HFFc6 (cell line): ENCODE data around the gene FARS2. TPM values are rescaled to one million over a fixed set of nuclear protein-coding genes. Genes with fewer than 3 reads are reported as not detected.

ENCODE experiments used
- DNase-seq: peaks from one replicate; pipeline ENCODE4 v3.0.0-alpha.2; 2018
- H3K27ac Mint-ChIP-seq: 2 replicates; pipeline ENCODE4 v1.8.0; 2020; ENCODE audit warnings: mild to moderate bottlenecking, mixed read lengths
- H3K27me3 Mint-ChIP-seq: 2 replicates; pipeline ENCODE4 v1.8.0; 2021; ENCODE audit warnings: mild to moderate bottlenecking, moderate library complexity, mixed read lengths; ENCODE audit not compliant: insufficient read depth
- H3K36me3 Mint-ChIP-seq: 2 replicates; pipeline ENCODE4 v1.8.0; 2021; ENCODE audit warnings: low read depth, mixed read lengths
- H3K4me1 Mint-ChIP-seq: 2 replicates; pipeline ENCODE4 v1.8.0; 2020; ENCODE audit warnings: low read depth, mixed read lengths
- H3K4me3 Mint-ChIP-seq: 2 replicates; pipeline ENCODE4 v1.8.0; 2020; ENCODE audit warnings: mild to moderate bottlenecking, moderate library complexity, mixed read lengths
- H3K9me3 Mint-ChIP-seq: 2 replicates; pipeline ENCODE4 v1.8.0; 2020; ENCODE audit warnings: mild to moderate bottlenecking, mixed read lengths
- CTCF ChIP-seq: fragments of 200-600 bp; sonication (generic); IDR thresholded peaks from 2 replicates; pipeline ENCODE4 v1.5.0; 2021; ENCODE audit warnings: antibody characterized with exemption, mild to moderate bottlenecking
- total RNA-seq, 6 experiments: library from RNA; stranded (reverse); fragmentation: NEBNext Ultra II Directional; extraction: Animal tissue kit (Norgen Biotek cat#: 25700); gene quantifications; 2 replicates in 1 of 6; 3 replicates in 5 of 6; pipeline ENCODE4 v1.2.3, GENCODE V29; 2021

The FARS2 gene
- total RNA-seq, 6 experiments from 2014 or later = 11.5 to 16.4 (median 13.1) TPM

- H3K4me1 Mint-ChIP-seq = peaks cover 31% of the 10 kb centered on the region
- TF ChIP-seq CTCF = peak; percentile 78
- no peak overlapping the region for H3K4me3 Mint-ChIP-seq
- no peaks in the 10 kb centered on the region; the same call in 1 of the 2 replicates for H3K27me3 Mint-ChIP-seq
- peak; percentile 17 for DNase-seq
- no peak overlapping the region for H3K27ac Mint-ChIP-seq
- peaks cover 3% of the 10 kb centered on the region; the same call in 1 of the 2 replicates for H3K36me3 Mint-ChIP-seq
- H3K9me3 Mint-ChIP-seq = no peaks in the 10 kb centered on the region; the same call in 1 of the 2 replicates
Observed at GRCh38 chr6:5401845-5402738, 140.8 kb downstream of the FARS2 start.

GRCh38 chr6:5403076-5403475 is 141.8 kb downstream of the FARS2 start:
- Mint-ChIP-seq H3K27ac (peak overlapping the region; percentile 29; the same call in 1 of the 2 replicates), H3K4me1 (peaks cover 31% of the 10 kb centered on the region), H3K36me3 (peaks cover 3% of the 10 kb centered on the region; the same call in 1 of the 2 replicates), H3K4me3 (no peak overlapping the region), H3K27me3 (no peaks in the 10 kb centered on the region; the same call in 1 of the 2 replicates), H3K9me3 (no peaks in the 10 kb centered on the region; the same call in 1 of the 2 replicates)
- TF ChIP-seq CTCF = no peak
- DNase-seq = no peak

GRCh38 chr6:5403609-5404008 is 142.3 kb downstream of the FARS2 start:
- peaks cover 27% of the 10 kb centered on the region for H3K4me1 Mint-ChIP-seq
- H3K36me3 Mint-ChIP-seq = peaks cover 3% of the 10 kb centered on the region; the same call in 1 of the 2 replicates
- no peaks in the 10 kb centered on the region; the same call in 1 of the 2 replicates for H3K27me3 Mint-ChIP-seq
- no peak for TF ChIP-seq CTCF
- H3K4me3 Mint-ChIP-seq = no peak overlapping the region
- peak overlapping the region; percentile 58; the same call in 1 of the 2 replicates for H3K27ac Mint-ChIP-seq
- DNase-seq = peak; percentile 8
- no peaks in the 10 kb centered on the region; the same call in 1 of the 2 replicates for H3K9me3 Mint-ChIP-seq

GRCh38 chr6:5405976-5406375 is 144.7 kb downstream of the FARS2 start:
- Mint-ChIP-seq H3K27ac (no peak overlapping the region), H3K4me3 (no peak overlapping the region), H3K27me3 (no peaks in the 10 kb centered on the region), H3K4me1 (peaks cover 26% of the 10 kb centered on the region), H3K36me3 (peaks cover 3% of the 10 kb centered on the region; the same call in 1 of the 2 replicates), H3K9me3 (no peaks in the 10 kb centered on the region; the same call in 1 of the 2 replicates)
- no peak for DNase-seq
- TF ChIP-seq CTCF = no peak

GRCh38 chr6:5411414-5411813 is 150.1 kb downstream of the FARS2 start:
- Mint-ChIP-seq H3K27ac (no peak overlapping the region), H3K36me3 (no peaks in the 10 kb centered on the region), H3K27me3 (peaks cover 2% of the 10 kb centered on the region; the same call in 1 of the 2 replicates), H3K9me3 (no peaks in the 10 kb centered on the region), H3K4me1 (no peaks in the 10 kb centered on the region), H3K4me3 (no peak overlapping the region)
- DNase-seq = no peak
- TF ChIP-seq CTCF = no peak
